Epidermal melanocyte (primary cell): ENCODE results near the gene TCF12.

Experiments used
- DNase-seq: peaks from one replicate; pipeline ENCODE4 v3.0.0; 2011; ENCODE audit warnings: low spot score; ENCODE audit not compliant: insufficient read length

Gene TCF12

GRCh38 chr15:56918046-56918938 is at the start of gene TCF12:
Gene TCF12 (plus strand): TSS chr15:56918644. CDS start chr15:56919914, 1,270 bp downstream.
- peak; percentile 89 for DNase-seq

GRCh38 chr15:56869573-56869972 is 48.9 kb upstream of the TCF12 start:
- DNase-seq: no peak

- no peak for DNase-seq
These were observed 47.3 kb upstream of the TCF12 start for GRCh38 chr15:56871185-56871584.

- DNase-seq: no peak
These were observed 46.6 kb upstream of the TCF12 start for GRCh38 chr15:56871867-56872266.

GRCh38 chr15:56877255-56877970 is 41.0 kb upstream of the TCF12 start:
- DNase-seq: no peak

GRCh38 chr15:56879502-56879901 is 38.9 kb upstream of the TCF12 start:
- DNase-seq: no peak

GRCh38 chr15:56883088-56883487 is 35.4 kb upstream of the TCF12 start:
- DNase-seq: no peak

- DNase-seq: no peak
These were observed 32.0 kb upstream of the TCF12 start for GRCh38 chr15:56886363-56886931.

GRCh38 chr15:56886932-56887781 is 31.3 kb upstream of the TCF12 start:
- peak; percentile 81 for DNase-seq

GRCh38 chr15:56887782-56888438 is 30.5 kb upstream of the TCF12 start:
- no peak for DNase-seq

GRCh38 chr15:56890038-56890437 is 28.4 kb upstream of the TCF12 start:
- no peak for DNase-seq

GRCh38 chr15:56891852-56892440 is 26.5 kb upstream of the TCF12 start:
- no peak for DNase-seq

GRCh38 chr15:56892659-56893363 is 25.6 kb upstream of the TCF12 start:
- DNase-seq: no peak

GRCh38 chr15:56893364-56893678 is 25.1 kb upstream of the TCF12 start:
- no peak for DNase-seq

- DNase-seq: no peak
These were observed 23.8 kb upstream of the TCF12 start for GRCh38 chr15:56894601-56895000.

- DNase-seq: no peak
These were observed 16.5 kb upstream of the TCF12 start for GRCh38 chr15:56901931-56902330.

- no peak for DNase-seq
These were observed 11.7 kb upstream of the TCF12 start for GRCh38 chr15:56906766-56907165.

GRCh38 chr15:56910801-56911200 is 7.6 kb upstream of the TCF12 start:
- no peak for DNase-seq

- no peak for DNase-seq
These were observed 5.2 kb upstream of the TCF12 start for GRCh38 chr15:56913241-56913640.

- no peak for DNase-seq
These were observed 4.8 kb upstream of the TCF12 start for GRCh38 chr15:56913670-56914069.
